Amygdala (tissue), 56 donors: Measurements from ENCODE around the gene ZNF747.

Source experiments
- DNase-seq, 56 donors: peaks; one replicate each; lab custom pipeline; 2025; lab: John Stamatoyannopoulos, UW

Gene ZNF747

DNA sequence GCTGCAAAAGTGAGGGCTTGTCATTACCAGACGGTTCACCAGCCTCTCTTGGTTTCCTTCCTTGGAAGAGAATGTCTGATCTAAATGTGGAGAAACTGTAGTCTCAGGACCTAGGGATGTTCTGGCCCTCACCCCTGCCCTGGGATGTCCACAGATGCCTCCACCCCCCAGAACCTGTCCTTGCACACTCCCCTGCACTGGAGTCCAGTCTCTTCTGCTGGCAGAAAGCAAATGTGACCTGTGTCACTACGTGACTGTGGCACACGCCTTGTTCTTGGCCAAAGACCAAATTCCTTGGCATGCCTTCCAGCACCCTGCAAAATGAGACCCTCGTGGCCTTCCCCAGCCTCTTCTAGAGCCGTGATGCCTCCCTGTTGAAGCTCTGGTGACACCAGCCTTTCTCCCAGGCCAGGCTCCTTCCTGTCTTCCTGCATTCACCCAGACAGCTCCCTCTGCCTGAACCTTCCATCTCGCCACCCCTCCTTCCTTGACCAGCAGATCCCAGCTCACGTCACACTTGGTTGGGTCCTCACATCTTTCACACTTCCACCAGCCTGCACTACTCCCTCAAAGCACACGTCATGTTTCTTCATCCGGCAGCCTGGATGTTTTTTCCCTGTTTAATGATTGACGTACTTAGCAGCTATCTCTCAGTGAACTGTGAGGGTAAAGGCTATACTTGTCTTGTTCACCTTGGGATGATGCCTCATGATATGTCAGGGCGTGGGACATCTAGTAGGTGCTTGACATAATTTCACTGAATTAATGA lies 12.6 kb downstream of the ZNF747 start:
- no peak for DNase-seq

GRCh38 chr16:30521476-30521872 lies 13.2 kb downstream of the ZNF747 start:
- no peak for DNase-seq

GRCh38 chr16:30519120-30520049 lies 15.3 kb downstream of the ZNF747 start:
- DNase-seq: no peak

GRCh38 chr16:30518552-30518951 lies 16.1 kb downstream of the ZNF747 start:
- DNase-seq: no peak

DNA sequence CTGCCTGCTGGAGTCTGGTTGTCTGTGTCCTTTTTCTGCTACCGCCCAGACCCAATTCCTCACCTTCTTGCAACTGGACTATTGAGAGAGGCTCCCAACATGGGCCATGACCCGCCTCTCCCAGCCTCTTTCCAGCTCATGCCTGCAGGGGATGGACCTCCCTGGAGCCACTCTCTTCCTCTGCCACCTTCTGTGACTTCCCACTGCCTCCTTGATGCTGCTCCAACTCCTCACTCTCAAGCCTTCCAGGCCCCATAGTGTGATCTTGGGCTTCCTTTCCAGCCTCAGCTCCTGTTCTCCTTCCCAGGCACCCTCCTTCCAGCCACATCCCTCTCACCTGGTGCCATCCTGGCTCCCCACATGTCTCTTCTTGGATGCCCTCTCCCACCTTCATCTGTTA lies 19.4 kb downstream of the ZNF747 start:
- no peak for DNase-seq

DNA sequence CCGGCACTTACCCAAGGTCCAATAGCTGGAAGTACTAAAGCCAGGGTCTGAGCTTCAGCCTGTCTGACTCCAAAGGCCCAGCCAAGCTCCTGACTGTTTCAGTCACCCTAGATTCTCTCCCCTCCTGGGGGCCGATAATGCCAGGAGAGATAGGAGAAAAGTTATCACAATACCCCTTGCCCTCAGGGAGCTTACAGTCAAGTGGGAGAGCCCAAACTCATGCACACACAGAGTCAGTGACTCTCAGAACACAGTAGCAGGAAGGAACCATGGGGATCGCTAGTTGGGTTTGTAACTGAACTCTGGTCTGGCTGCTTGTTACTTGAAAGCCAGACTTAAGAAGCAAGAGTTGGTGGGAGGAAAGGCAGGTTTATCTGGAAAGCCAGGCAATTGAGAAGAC lies 23.1 kb downstream of the ZNF747 start:
- DNase-seq: no peak

DNA sequence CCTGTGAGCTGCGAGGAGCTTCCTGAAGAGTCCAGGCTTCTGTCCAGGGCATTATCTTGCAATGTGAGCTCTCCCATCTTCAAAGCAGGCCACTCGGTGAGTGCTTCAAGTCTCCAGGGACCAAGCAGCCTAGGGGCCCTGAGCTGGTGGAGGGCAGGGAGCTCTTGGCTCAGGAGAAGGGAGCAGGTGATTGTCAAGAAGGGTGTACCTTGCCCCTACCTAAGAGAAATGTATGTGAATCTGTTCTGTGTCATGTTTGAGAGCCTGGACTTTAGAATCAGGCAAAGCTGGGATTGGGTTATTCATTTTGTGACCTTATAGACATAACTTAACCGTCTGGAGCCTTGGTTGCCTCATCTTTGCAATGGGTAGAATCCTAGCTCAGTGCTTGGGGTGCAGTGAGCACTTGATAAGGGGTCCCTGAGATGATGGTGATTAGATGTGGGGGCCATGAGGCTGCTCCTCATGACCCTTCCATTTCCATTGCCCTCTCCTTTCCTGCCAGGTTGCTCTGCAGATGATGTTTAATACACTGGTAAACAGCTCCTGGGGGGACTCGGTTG lies 24.2 kb downstream of the ZNF747 start:
- no peak for DNase-seq

- no peak for DNase-seq
Observed at GRCh38 chr16:30509081-30509765, 25.4 kb downstream of the ZNF747 start.

- DNase-seq: no peak
Observed at GRCh38 chr16:30503403-30504296, 31.0 kb downstream of the ZNF747 start.

- no peak for DNase-seq
Observed at GRCh38 chr16:30499284-30499683, 35.4 kb downstream of the ZNF747 start.

DNA sequence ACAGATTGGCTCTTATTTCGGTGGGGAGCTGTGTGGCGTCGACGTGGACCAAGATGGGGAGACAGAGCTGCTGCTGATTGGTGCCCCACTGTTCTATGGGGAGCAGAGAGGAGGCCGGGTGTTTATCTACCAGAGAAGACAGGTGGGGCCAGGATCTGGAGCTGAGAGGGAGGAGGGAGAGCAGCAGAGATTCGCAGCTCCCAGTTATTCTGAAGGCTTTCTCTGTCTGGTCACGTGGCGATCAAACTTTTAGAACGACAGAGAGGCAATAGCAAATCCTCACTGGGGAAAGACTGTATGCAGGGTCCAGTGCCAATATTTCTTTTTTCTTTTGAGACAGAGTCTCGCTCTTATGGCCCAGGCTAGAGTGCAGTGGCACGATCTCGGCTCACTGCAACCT lies 39.9 kb downstream of the ZNF747 start:
- DNase-seq: no peak

DNA sequence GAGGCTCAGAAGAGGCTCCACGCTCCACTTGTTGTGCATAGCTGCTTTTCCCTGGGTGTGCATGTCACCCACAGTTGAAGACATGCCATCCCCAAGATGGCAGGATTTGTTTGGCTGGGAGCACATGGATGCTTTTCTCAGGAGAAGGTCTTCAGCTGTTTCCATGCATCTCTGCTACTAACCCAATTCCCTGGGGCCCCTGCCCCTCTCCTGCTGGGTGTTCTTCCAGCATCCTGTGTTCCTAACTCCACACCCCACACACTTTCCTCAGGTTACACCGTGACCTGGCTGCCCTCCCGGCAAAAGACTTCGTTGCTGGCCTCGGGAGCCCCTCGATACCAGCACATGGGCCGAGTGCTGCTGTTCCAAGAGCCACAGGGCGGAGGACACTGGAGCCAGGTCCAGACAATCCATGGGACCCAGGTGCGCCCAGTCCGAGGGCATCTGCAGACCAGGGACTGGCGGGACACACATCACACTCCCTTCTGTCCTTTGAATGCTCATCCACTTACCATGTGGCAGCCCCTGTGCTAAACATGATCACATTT lies 40.6 kb downstream of the ZNF747 start:
- DNase-seq: no peak

DNA sequence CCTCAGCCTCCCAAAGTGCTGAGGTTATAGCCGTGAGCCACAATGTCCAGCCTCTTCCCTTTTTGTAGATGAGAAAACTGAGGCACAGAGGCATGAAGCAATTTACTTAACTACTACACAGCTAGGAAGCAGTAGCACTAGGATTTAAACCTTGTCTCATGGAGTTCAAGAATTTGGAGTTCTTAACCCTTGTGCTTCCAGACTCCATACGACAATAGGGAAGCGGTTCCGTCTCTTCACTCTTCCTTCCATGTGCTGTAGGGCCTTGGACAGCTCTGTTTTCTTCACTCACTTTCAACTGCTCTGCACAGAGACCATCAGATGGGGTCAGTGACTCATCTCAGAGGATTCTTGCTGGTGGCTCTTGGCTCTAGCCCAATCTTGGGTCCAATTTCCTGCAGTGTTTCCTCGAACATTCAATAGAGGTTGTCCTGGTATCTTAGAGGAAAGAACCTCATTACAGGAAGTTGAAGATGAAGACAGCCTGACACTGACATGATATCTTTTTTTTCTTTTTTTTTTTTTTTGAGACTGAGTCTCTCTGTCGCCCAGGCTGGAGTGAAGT lies 42.8 kb downstream of the ZNF747 start:
- no peak for DNase-seq

GRCh38 chr16:30491229-30491628 lies 43.4 kb downstream of the ZNF747 start:
- DNase-seq: no peak

DNA sequence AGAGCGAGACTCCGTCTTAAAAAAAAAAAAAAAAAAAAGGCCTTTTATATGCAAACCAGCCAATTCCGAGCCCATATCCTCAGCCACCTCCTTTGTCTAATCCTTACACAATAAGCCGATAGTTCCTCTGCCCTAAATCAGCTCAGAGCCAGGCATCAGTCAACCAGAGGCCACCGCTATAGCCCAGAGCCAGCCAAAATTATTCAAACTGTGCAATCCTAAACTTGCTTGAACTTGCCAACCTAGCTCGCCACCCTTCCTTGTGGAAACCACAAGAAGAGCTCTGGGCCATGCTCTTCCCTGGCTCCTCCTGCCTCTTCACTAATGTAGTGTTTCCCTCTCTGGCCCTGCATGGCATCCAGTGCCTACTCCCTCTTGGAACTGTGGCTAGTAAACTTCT lies 44.4 kb downstream of the ZNF747 start:
- DNase-seq: peak in 1 of 56 donors; percentile 0

DNA sequence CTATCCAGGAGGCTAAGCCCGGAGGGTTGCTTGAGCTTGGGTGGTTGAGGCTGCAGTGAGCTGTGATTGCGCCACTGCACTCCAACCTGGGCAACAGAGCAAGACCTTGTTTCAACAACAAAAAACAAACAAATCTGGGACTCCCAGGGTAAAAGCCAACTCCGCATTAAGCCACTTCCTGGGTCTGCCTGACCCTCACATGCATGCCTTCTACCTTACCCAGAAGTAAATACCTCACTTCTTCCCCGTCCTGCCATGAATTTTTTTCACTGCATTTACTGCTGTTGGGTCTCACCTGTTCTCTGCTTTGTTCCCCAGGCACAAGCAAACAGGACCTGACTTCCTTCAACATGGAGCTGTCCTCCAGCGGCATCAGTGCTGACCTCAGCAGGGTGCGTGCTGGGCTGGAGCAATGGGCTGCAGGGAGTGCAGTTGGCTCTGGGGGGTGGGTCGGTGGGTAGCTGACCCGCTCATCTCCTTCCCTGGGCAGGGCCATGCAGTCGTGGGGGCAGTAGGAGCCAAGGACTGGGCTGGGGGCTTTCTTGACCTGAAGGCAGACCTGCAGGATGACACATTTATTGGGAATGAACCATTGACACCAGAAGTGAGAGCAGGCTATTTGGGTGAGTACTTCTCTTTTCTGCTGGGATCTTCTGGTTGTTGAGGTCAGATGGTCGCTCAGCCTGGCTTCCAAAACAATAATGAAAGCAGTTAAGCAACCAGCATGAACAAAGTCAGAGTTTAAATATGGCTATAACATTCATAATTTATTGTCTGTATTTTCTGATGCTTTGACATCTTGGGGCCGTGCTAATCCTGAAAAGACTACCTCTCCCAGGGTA lies 45.7 kb downstream of the ZNF747 start:
- DNase-seq: no peak

- DNase-seq: no peak
Observed at GRCh38 chr16:30485818-30486436, 48.7 kb downstream of the ZNF747 start.

GRCh38 chr16:30484887-30485286 lies 49.8 kb downstream of the ZNF747 start:
- DNase-seq: no peak
